GM12878 (cell line): ENCODE measurements around the gene PPP1R2B. TPM values are rescaled to one million over a fixed set of nuclear protein-coding genes. Genes with fewer than 3 reads are reported as not detected.

Experiments
- ATAC-seq: fragments of 200-7000 bp; cut with Tn5 transposase; 3 replicates; pipeline ENCODE4 v1.9.1; 2020; ENCODE audit warnings: mild to moderate bottlenecking, moderate library complexity
- BruUV-seq: library from RNA; stranded (reverse); fragments of 400-500 nt; replicated peaks from 2 replicates; lab custom pipeline; 2021; lab: Mats Ljungman, UMichigan
- CTCF ChIA-PET: fragments of 300-600 bp; sonication (Branson Sonifier 250); formaldehyde crosslinking; extraction: SDS; loops from one replicate; lab custom pipeline; 2021; ENCODE audit warnings: inconsistent platforms; lab: Yijun Ruan, JAX
- POLR2A ChIA-PET: fragments of 350-600 bp; formaldehyde crosslinking; extraction: SDS; loops from one replicate; lab custom pipeline; 2021; ENCODE audit warnings: inconsistent platforms; lab: Charles Lee
- RAD21 ChIA-PET: fragments of 300-600 bp; sonication (Branson Sonifier 250); formaldehyde crosslinking; loops from one replicate; lab custom pipeline; 2023; ENCODE audit warnings: antibody characterized with exemption; ENCODE audit not compliant: unreplicated experiment; lab: Charles Lee
- SMC1A ChIA-PET: fragments of 300-600 bp; sonication (Branson Sonifier 250); formaldehyde crosslinking; loops from one replicate; lab custom pipeline; 2023; ENCODE audit not compliant: unreplicated experiment, uncharacterized antibody; lab: Charles Lee
- DNase-seq: peaks from one replicate; pipeline ENCODE4 v3.0.0-alpha.2; 2011; ENCODE audit warnings: low read depth, low spot score
- FAIRE-seq: peaks from 3 replicates; lab custom pipeline; 2011; peaks lifted over from hg19 to GRCh38; lab: Jason Lieb, UNC
- H2AFZ ChIP-seq: 2 replicates; pipeline ENCODE4 v1.6.0; 2011; ENCODE audit warnings: low read depth, low read length, control low read depth; ENCODE audit not compliant: control insufficient read depth
- H3K27ac ChIP-seq: 2 replicates; pipeline ENCODE4 v1.5.1; 2011; ENCODE audit warnings: control low read depth; ENCODE audit not compliant: control insufficient read depth, insufficient read depth
- H3K27me3 ChIP-seq, 2 experiments: replicated peaks in 1 of 2; 2 replicates each; pipeline versions ENCODE4 v1.6.0 to v1.6.1; 2011; ENCODE audit warnings: low read length in 1 of 2; ENCODE audit not compliant: control insufficient read depth in 2 of 2, insufficient read depth in 2 of 2
- H3K36me3 ChIP-seq, 2 experiments: 2 replicates each; pipeline ENCODE4 v1.5.1; 2011; ENCODE audit warnings: low read length in 1 of 2; ENCODE audit not compliant: control insufficient read depth in 2 of 2, insufficient read depth in 2 of 2
- H3K4me1 ChIP-seq: 2 replicates; pipeline ENCODE4 v1.6.1; 2011; ENCODE audit warnings: mild to moderate bottlenecking, low read length, moderate library complexity, mixed read lengths; ENCODE audit not compliant: control insufficient read depth, insufficient read depth
- H3K4me2 ChIP-seq: 2 replicates; pipeline ENCODE4 v1.6.0; 2011; ENCODE audit warnings: control low read depth; ENCODE audit not compliant: control insufficient read depth, insufficient read depth
- H3K4me3 ChIP-seq: fragments of 200-600 bp; sonication (generic); 2 replicates; pipeline ENCODE4 v1.5.1; 2016
- H3K79me2 ChIP-seq: 2 replicates; pipeline ENCODE4 v1.6.0; 2011; ENCODE audit warnings: low read length; ENCODE audit not compliant: control insufficient read depth, insufficient read depth
- H3K9ac ChIP-seq: 2 replicates; pipeline ENCODE4 v1.8.0; 2011; ENCODE audit warnings: low read length, control low read depth, mixed read lengths; ENCODE audit not compliant: control insufficient read depth, insufficient read depth
- H3K9me3 ChIP-seq: replicated peaks from 3 replicates; pipeline ENCODE4 v1.5.1; 2011; ENCODE audit warnings: mild to moderate bottlenecking, low read length; ENCODE audit not compliant: control insufficient read depth, insufficient read depth
- H4K20me1 ChIP-seq: 2 replicates; pipeline ENCODE4 v1.6.0; 2011; ENCODE audit not compliant: control insufficient read depth, insufficient read depth
- BCL11A ChIP-seq: IDR thresholded peaks from 2 replicates; pipeline ENCODE4 v1.6.1; 2011; ENCODE audit warnings: low read depth, low read length
- EED ChIP-seq: sonication (generic); IDR thresholded peaks from 2 replicates; pipeline ENCODE4 v1.6.1; 2016; ENCODE audit warnings: antibody characterized with exemption, low read depth
- JUNB ChIP-seq: IDR thresholded peaks from 2 replicates; pipeline ENCODE4 v1.6.1; 2016; ENCODE audit warnings: antibody characterized with exemption, mild to moderate bottlenecking
- RELA ChIP-seq: fragments of 450-650 bp; IDR thresholded peaks from 2 replicates; pipeline ENCODE4 v1.8.0; 2014; ENCODE audit warnings: borderline replicate concordance; ENCODE audit not compliant: partially characterized antibody
- RUNX3 ChIP-seq: IDR thresholded peaks from 2 replicates; pipeline ENCODE4 v1.6.1; 2012; ENCODE audit warnings: low read length, inconsistent platforms
- SMAD5 ChIP-seq: IDR thresholded peaks from 2 replicates; pipeline ENCODE4 v1.6.1; 2016; ENCODE audit warnings: antibody characterized with exemption, low read depth
- WGBS: methylation state at CpG from one replicate; pipeline ENCODE4 v1.1.6; 2016; ENCODE audit warnings: low lambda C conversion rate; ENCODE audit not compliant: insufficient replicate concordance, insufficient coverage; ENCODE audit errors: missing lambda C conversion rate; 5-methylcytosine and 5-hydroxymethylcytosine counted together
- in situ Hi-C: fragments of 300-500 bp; cut with MboI; formaldehyde crosslinking; loops from 9 replicates; pipeline ENCODE4 v1.14.3; 2018; ENCODE audit warnings: mixed read lengths
- intact Hi-C: fragments of 100-400 bp; cut with micrococcal nuclease; formaldehyde crosslinking; loops from one replicate; pipeline ENCODE4 v1.14.2; 2022; ENCODE audit not compliant: unreplicated experiment
- polyA plus RNA-seq, 11 experiments: library from polyadenylated mRNA; depleted of rRNA in 4 of 11; unstranded in 6 of 11; stranded (reverse) in 5 of 11; fragments of >200 nt; fragmentation: Nextera tagmentation in 4 of 11; fragmentation: Illumina TruSeq in 1 of 11; extraction: Ambion mirVana in 4 of 11; extraction: Trizol in 1 of 11; gene quantifications; 1 replicate in 1 of 11; 2 replicates in 10 of 11; pipeline versions ENCODE4 v1.2.1 to v1.2.3, GENCODE V29; 2011 to 2016; ENCODE audit warnings: inconsistent platforms in 2 of 11, missing spikeins in 2 of 11, low read depth in 1 of 11
- total RNA-seq, 4 experiments: library from RNA; depleted of rRNA in 3 of 4; stranded (reverse); fragments of >200 nt in 3 of 4; fragmentation: Illumina TruSeq in 1 of 4; extraction: Trizol in 1 of 4; gene quantifications; 2 replicates each; pipeline versions ENCODE4 v1.2.1 to v1.2.3, GENCODE V29; 2013 to 2021
- TF ChIP-seq, protein P1 (sequence below): IDR thresholded peaks from 2 replicates; pipeline ENCODE4 v1.6.1; 2012; ENCODE audit warnings: low read length, inconsistent platforms

The PPP1R2B gene
- total and polyA plus RNA-seq, 10 of the 15 experiments (the other 5 are each of a cell fraction or from before 2014, with no cell fraction given), result 0.02 to 0.13 (median 0.08) TPM; not detected in 5

DNA sequence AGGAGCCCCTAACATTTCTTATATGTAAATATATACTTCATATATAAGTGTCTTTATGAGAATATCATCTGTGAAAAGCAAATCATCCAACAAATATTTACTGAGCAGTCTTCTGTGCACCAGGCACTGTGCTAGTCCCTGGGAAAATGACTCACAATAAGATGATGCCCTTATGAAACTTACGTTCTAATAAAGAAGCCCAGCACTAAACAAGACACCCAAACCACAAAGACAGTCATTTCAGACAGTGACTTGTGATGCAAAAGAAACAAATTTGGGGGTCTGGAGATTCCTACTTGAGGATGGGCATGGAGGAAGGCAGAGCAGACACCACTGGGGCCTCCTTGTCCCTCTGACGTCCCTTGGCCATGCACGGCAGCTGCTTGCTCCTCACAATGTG, 30.6 kb upstream of the PPP1R2B start:
- H3K27ac ChIP-seq, result no peak overlapping the region
- no TSS peak for BruUV-seq
- ATAC-seq, result peak; percentile 75
- POLR2A ChIA-PET, result no interaction called here
- TF ChIP-seq, protein P1, sequence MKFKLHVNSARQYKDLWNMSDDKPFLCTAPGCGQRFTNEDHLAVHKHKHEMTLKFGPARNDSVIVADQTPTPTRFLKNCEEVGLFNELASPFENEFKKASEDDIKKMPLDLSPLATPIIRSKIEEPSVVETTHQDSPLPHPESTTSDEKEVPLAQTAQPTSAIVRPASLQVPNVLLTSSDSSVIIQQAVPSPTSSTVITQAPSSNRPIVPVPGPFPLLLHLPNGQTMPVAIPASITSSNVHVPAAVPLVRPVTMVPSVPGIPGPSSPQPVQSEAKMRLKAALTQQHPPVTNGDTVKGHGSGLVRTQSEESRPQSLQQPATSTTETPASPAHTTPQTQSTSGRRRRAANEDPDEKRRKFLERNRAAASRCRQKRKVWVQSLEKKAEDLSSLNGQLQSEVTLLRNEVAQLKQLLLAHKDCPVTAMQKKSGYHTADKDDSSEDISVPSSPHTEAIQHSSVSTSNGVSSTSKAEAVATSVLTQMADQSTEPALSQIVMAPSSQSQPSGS, result peak; percentile 36; the same call in 1 of the 2 replicates
- peak; percentile 81 for TF ChIP-seq RUNX3
- no peak for TF ChIP-seq SMAD5
- peak; percentile 55 for TF ChIP-seq JUNB
- no peak for TF ChIP-seq RELA
- 0 out of 2 replicates have a peak, but pooled peaks have one; percentile 41 for TF ChIP-seq EED
- TF ChIP-seq BCL11A, result 0 out of 2 replicates have a peak, but pooled peaks have one; percentile 41
- no peaks in the 10 kb centered on the region for H3K36me3 ChIP-seq
- H3K9ac ChIP-seq, result no peak overlapping the region
- SMC1A ChIA-PET, result no interaction called here
- in situ Hi-C loops, result no loop called here
- intact Hi-C loops, result loop anchor here (5.0 to 10.0 kb wide), 2 partner anchors 145 to 877 kb away; no protein-coding TSS in a partner anchor
- H3K27me3 ChIP-seq, result no peaks in the 10 kb centered on the region
- H3K4me3 ChIP-seq, result no peak overlapping the region
- no peak for FAIRE-seq
- RAD21 ChIA-PET, result interaction anchor here (0.9 to 1.4 kb wide), 2 partner anchors 115 to 118 kb away, joined by 3 read pairs; no protein-coding TSS in a partner anchor
- H2AFZ ChIP-seq, result no peak overlapping the region
- H3K4me1 ChIP-seq, result peaks cover 7% of the 10 kb centered on the region; the same call in 1 of the 2 replicates
- no peaks in the 10 kb centered on the region for H3K9me3 ChIP-seq
- no peak overlapping the region for H3K4me2 ChIP-seq
- no peaks in the 10 kb centered on the region for H4K20me1 ChIP-seq
- no peak for DNase-seq
- WGBS, result 60% methylated on average over 3 of the region's 3 CpGs
- CTCF ChIA-PET, result interaction anchor here (0.6 kb wide), 1 partner anchor 89 kb away, joined by 3 read pairs; no protein-coding TSS in a partner anchor
- no peaks in the 10 kb centered on the region for H3K79me2 ChIP-seq
